Spleen (tissue), 11 donors: ENCODE data around the gene CDON. TPM values are rescaled to one million over a fixed set of nuclear protein-coding genes. Genes with fewer than 3 reads are reported as not detected.

Experiments
- DNase-seq: peaks from one replicate; pipeline ENCODE4 v3.0.0-alpha.2; 2020
- H3K27ac ChIP-seq, 8 donors: fragments of 200-600 bp; sonication (generic) in 7 of 8; 1 replicate in 4 of 8; 2 replicates in 4 of 8; pipeline versions ENCODE4 v1.5.0 to v1.8.0; 2016 to 2021; ENCODE audit warnings: inconsistent platforms in 4 of 8, mild to moderate bottlenecking in 4 of 8, moderate library complexity in 1 of 8
- H3K27me3 ChIP-seq, 7 donors: fragments of 200-600 bp; sonication (generic) in 6 of 7; replicated peaks in 1 of 7; 1 replicate in 4 of 7; 2 replicates in 3 of 7; pipeline versions ENCODE4 v1.5.0 to v1.8.0; 2016 to 2021; ENCODE audit warnings: inconsistent platforms in 3 of 7, mild to moderate bottlenecking in 1 of 7
- H3K36me3 ChIP-seq, 6 donors: fragments of 200-600 bp; sonication (generic) in 5 of 6; 1 replicate in 4 of 6; 2 replicates in 2 of 6; pipeline versions ENCODE4 v1.5.0 to v1.8.0; 2016 to 2021; ENCODE audit warnings: inconsistent platforms in 2 of 6
- H3K4me1 ChIP-seq, 6 donors: fragments of 200-600 bp; sonication (generic) in 5 of 6; 1 replicate in 3 of 6; 2 replicates in 3 of 6; pipeline versions ENCODE4 v1.5.0 to v1.8.0; 2016 to 2021; ENCODE audit warnings: inconsistent platforms in 3 of 6
- H3K4me3 ChIP-seq, 8 donors: fragments of 200-600 bp; sonication (generic) in 7 of 8; 1 replicate in 4 of 8; 2 replicates in 4 of 8; pipeline versions ENCODE4 v1.5.0 to v1.8.0; 2016 to 2021; ENCODE audit warnings: inconsistent platforms in 4 of 8, mild to moderate bottlenecking in 4 of 8, moderate library complexity in 2 of 8
- H3K9me3 ChIP-seq, 8 donors: fragments of 200-600 bp; sonication (generic) in 7 of 8; 1 replicate in 4 of 8; 2 replicates in 4 of 8; pipeline versions ENCODE4 v1.5.0 to v1.8.0; 2016 to 2021; ENCODE audit warnings: inconsistent platforms in 4 of 8
- POLR2A ChIP-seq, 3 donors: fragments of 450-650 bp; IDR thresholded peaks; one replicate each; pipeline ENCODE4 v1.5.1; 2017; ENCODE audit warnings: antibody characterized with exemption in 3 of 3, mild to moderate bottlenecking in 1 of 3
- POLR2AphosphoS5 ChIP-seq, 3 donors: sonication (generic); formaldehyde crosslinking; IDR thresholded peaks; one replicate each; pipeline ENCODE4 v1.5.1; 2017; ENCODE audit warnings: antibody characterized with exemption in 3 of 3
- WGBS, 5 donors: extraction: QIAGEN DNeasy Blood & Tissue Kit in 3 of 5; methylation state at CpG; one replicate each; pipeline versions ENCODE4 v1.1.5 to v1.1.7; 2013 to 2018; 5-methylcytosine and 5-hydroxymethylcytosine counted together
- intact Hi-C: fragments of 100-400 bp; cut with DNase I; formaldehyde crosslinking; loops from one replicate; pipeline ENCODE4 v1.15.0; 2023; ENCODE audit warnings: low total_unique reads
- polyA plus RNA-seq, 3 donors: library from polyadenylated mRNA; stranded (reverse); fragments of 200-250 nt; gene quantifications; one replicate each; pipeline ENCODE4 v1.2.1, GENCODE V29; 2013
- total RNA-seq, 7 donors: library from RNA; depleted of rRNA in 3 of 7; stranded (reverse); fragments of >200 nt in 3 of 7; fragmentation: NEBNext Ultra II Directional in 4 of 7; extraction: Animal tissue kit (Norgen Biotek cat#: 25700) in 4 of 7; gene quantifications; one replicate each; pipeline versions ENCODE4 v1.1.0 to v1.2.1, GENCODE V29; 2016 to 2021
- TF ChIP-seq, protein P1 (sequence below), 11 experiments: fragments of 200-600 bp in 7 of 11; fragments of 450-650 bp in 4 of 11; sonication (generic) in 4 of 11; IDR thresholded peaks in 8 of 11; conservative IDR thresholded peaks in 3 of 11; 1 replicate in 7 of 11; 2 replicates in 4 of 11; pipeline versions ENCODE4 v1.4.0 to v1.8.0; 2016 to 2021; ENCODE audit warnings: antibody characterized with exemption in 11 of 11, inconsistent platforms in 4 of 11, mild to moderate bottlenecking in 1 of 11
- donor health status: healthy with polysubstance abuse.
- donor health status: DM: no; HTN: no; CAD: no; lungs with moderate emphysema.
- donor health status: DM: no; HTN: no; CAD: no.
- donor health status: Bipolar disorder and iron deficiency.
- donor health status: healthy.
- donor health status: DM: no; HTN: no; CAD: no.
- donor health status: DM: yes; HTN: yes; CAD: no.

The CDON gene
- total and polyA plus RNA-seq, 10 donors, result 0.30 to 5.3 (median 2.3) TPM

DNA sequence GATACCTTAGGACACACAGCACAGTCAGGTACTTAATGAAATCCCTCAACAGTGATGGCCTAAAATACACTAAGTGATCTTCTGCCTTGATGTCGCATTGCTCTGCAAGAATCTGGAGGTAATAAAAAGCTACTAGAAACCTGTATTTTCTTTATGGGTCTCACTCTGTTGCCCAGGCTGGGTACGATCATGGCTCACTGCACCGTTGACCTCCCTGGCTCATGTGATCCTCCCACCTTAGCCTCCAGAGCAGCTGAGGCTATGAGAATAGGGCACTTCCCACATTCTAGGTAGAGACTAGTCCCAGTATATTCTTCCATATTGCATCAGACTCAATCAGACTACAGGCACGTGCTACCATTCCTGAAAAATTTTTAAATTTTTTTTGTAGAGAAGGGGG lies 95.2 kb downstream of the CDON start:
- Histone ChIP-seq H3K27ac (no peak overlapping the region), H3K36me3 (no peaks in the 10 kb centered on the region), H3K4me1 (no peaks in the 10 kb centered on the region), H3K4me3 (no peak overlapping the region), H3K9me3 (peaks cover 0 to 14% (median 9%) of the 10 kb centered on the region in 8 donors), H3K27me3 (peaks cover 0 to 12% (median 0%) of the 10 kb centered on the region in 7 donors)
- TF ChIP-seq POLR2A (IDR thresholded peaks at IDR 0.05), result no peak
- TF ChIP-seq, protein P1, sequence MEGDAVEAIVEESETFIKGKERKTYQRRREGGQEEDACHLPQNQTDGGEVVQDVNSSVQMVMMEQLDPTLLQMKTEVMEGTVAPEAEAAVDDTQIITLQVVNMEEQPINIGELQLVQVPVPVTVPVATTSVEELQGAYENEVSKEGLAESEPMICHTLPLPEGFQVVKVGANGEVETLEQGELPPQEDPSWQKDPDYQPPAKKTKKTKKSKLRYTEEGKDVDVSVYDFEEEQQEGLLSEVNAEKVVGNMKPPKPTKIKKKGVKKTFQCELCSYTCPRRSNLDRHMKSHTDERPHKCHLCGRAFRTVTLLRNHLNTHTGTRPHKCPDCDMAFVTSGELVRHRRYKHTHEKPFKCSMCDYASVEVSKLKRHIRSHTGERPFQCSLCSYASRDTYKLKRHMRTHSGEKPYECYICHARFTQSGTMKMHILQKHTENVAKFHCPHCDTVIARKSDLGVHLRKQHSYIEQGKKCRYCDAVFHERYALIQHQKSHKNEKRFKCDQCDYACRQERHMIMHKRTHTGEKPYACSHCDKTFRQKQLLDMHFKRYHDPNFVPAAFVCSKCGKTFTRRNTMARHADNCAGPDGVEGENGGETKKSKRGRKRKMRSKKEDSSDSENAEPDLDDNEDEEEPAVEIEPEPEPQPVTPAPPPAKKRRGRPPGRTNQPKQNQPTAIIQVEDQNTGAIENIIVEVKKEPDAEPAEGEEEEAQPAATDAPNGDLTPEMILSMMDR (IDR thresholded peaks at IDR 0.05 in 8 of 11, conservative IDR thresholded peaks at IDR 0.05 in 3 of 11), result no peak
- no peak for TF ChIP-seq POLR2AphosphoS5 (IDR thresholded peaks at IDR 0.05)
- intact Hi-C loops, result no loop called here
- no peak for DNase-seq
- WGBS, 5 donors, result 89 to 96% (median 93%) methylated on average over 4 of the region's 4 CpGs

DNA sequence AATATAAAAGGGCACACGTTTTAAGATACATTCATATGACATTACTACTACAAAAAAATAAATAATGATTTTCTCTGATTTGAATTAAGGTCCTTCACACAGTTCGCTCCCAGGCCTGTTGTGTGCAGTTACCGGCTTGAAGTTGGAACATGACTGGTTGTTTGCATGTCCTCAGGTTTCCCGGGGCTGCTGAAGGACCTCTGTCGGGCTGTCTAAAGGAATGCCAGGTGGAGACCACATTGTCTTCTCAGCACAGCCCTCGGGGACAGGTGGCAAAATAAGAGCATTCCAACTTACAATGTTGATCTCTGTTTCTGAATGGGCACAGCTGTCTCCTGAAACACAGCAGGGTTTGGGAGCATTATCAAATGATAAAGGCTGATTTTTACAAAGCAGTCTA lies 101.9 kb downstream of the CDON start:
- TF ChIP-seq POLR2AphosphoS5 (IDR thresholded peaks at IDR 0.05) (no peak), POLR2A (IDR thresholded peaks at IDR 0.05) (no peak)
- TF ChIP-seq, protein P1 (IDR thresholded peaks at IDR 0.05 in 8 of 11, conservative IDR thresholded peaks at IDR 0.05 in 3 of 11), result no peak
- intact Hi-C loops, result no loop called here
- Histone ChIP-seq H3K36me3 (no peaks in the 10 kb centered on the region), H3K4me3 (no peak overlapping the region), H3K9me3 (peaks cover 0 to 24% (median 14%) of the 10 kb centered on the region in 8 donors), H3K27me3 (peaks cover 0 to 6% (median 0%) of the 10 kb centered on the region in 7 donors), H3K4me1 (no peaks in the 10 kb centered on the region), H3K27ac (no peak overlapping the region)
- 78 to 88% (median 82%) methylated on average over 6 of the region's 6 CpGs for WGBS, 5 donors
- no peak for DNase-seq

DNA sequence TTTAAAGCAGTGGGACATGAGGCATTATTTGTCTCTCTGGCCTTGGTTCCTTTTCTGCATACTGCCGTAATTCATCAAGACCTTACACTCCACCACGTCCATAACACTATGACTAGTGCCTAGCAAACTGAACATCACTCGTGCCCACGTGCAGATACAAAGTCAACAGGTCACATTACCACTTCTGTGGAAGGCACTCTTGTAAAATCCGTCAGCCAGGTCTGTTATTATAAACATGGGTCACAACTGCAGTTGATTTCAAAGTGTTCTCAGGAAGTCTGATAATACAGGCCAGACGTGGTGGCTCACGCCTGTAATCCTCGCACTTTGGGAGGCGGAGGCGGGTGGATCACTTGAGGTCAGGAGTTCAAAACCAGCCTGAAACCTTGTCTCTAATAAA lies 102.7 kb downstream of the CDON start:
- DNase-seq, result no peak
- intact Hi-C loops, result no loop called here
- Histone ChIP-seq H3K27ac (no peak overlapping the region), H3K4me1 (no peaks in the 10 kb centered on the region), H3K36me3 (no peaks in the 10 kb centered on the region), H3K4me3 (no peak overlapping the region), H3K27me3 (peaks cover 0 to 1% (median 0%) of the 10 kb centered on the region in 7 donors), H3K9me3 (peaks cover 0 to 24% (median 14%) of the 10 kb centered on the region in 8 donors)
- WGBS, 5 donors, result 82 to 93% (median 88%) methylated on average over 10 of the region's 10 CpGs
- TF ChIP-seq, protein P1 (IDR thresholded peaks at IDR 0.05 in 8 of 11, conservative IDR thresholded peaks at IDR 0.05 in 3 of 11), result no peak
- TF ChIP-seq POLR2A (IDR thresholded peaks at IDR 0.05) (no peak), POLR2AphosphoS5 (IDR thresholded peaks at IDR 0.05) (no peak)

DNA sequence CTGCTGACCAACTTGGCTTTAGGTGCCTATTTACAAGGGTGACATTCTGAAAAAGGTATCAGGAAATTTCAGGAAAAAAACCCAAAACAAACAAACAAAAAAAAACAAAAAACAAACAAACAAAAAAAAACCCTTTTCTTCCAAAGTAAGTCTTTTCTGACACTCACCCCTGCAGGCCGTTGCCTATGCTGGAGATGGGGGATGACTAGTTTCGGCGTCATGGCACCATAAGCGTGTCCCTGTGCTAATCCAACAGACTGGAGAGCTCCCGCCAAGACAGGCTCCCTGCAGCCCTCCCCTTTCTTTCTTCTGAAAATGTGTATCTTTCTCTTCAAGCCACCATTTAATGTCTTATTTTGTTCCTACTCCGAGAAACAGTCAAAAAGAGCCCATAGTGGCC lies 103.2 kb downstream of the CDON start:
- no peaks in the 10 kb centered on the region for H3K4me1 ChIP-seq
- peaks cover 0 to 24% (median 14%) of the 10 kb centered on the region in 8 donors for H3K9me3 ChIP-seq
- WGBS, 5 donors, result 85 to 95% (median 90%) methylated on average over 6 of the region's 6 CpGs
- no peak overlapping the region for H3K4me3 ChIP-seq
- intact Hi-C loops, result no loop called here
- H3K36me3 ChIP-seq, result no peaks in the 10 kb centered on the region
- TF ChIP-seq POLR2A (IDR thresholded peaks at IDR 0.05), result no peak
- TF ChIP-seq, protein P1 (IDR thresholded peaks at IDR 0.05 in 8 of 11, conservative IDR thresholded peaks at IDR 0.05 in 3 of 11), result no peak
- no peak for TF ChIP-seq POLR2AphosphoS5 (IDR thresholded peaks at IDR 0.05)
- no peak for DNase-seq
- H3K27ac ChIP-seq, result no peak overlapping the region
- H3K27me3 ChIP-seq, result peaks cover 0 to 1% (median 0%) of the 10 kb centered on the region in 7 donors
